Astrocyte (in vitro differentiated cells and primary cell): ENCODE measurements around the gene PCP4L1.

Experiments
- EZH2 ChIP-seq: IDR thresholded peaks from 2 replicates; pipeline ENCODE4 v1.6.1; 2012; ENCODE audit warnings: mild to moderate bottlenecking, low read length, inconsistent platforms; ENCODE audit not compliant: insufficient read depth
- TF ChIP-seq, protein P1 (sequence below): IDR thresholded peaks from 2 replicates; pipeline ENCODE4 v1.5.1; 2011; ENCODE audit warnings: low read depth, mild to moderate bottlenecking, inconsistent platforms, low read length, moderate library complexity; ENCODE audit not compliant: insufficient read depth

DNA sequence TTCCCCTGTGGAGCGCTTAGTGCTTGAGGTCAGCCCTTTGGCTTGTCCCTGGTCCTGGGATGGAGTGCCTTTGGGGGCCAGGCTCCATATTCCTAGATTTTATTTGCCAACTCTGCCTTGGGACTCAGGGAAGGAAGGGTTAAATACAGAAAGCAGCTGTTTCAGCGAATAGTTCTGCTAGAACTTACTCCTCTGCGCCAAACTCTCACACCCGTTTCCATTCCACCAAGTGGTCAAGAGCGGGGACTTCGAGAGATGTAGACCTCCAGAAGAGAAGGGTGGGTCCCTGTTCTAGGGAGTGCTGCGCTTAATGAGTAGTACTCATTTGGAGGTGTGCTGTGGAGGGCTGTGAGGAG lies 33.4 kb upstream of the PCP4L1 start:
- TF ChIP-seq, protein P1, sequence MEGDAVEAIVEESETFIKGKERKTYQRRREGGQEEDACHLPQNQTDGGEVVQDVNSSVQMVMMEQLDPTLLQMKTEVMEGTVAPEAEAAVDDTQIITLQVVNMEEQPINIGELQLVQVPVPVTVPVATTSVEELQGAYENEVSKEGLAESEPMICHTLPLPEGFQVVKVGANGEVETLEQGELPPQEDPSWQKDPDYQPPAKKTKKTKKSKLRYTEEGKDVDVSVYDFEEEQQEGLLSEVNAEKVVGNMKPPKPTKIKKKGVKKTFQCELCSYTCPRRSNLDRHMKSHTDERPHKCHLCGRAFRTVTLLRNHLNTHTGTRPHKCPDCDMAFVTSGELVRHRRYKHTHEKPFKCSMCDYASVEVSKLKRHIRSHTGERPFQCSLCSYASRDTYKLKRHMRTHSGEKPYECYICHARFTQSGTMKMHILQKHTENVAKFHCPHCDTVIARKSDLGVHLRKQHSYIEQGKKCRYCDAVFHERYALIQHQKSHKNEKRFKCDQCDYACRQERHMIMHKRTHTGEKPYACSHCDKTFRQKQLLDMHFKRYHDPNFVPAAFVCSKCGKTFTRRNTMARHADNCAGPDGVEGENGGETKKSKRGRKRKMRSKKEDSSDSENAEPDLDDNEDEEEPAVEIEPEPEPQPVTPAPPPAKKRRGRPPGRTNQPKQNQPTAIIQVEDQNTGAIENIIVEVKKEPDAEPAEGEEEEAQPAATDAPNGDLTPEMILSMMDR = no peak
- TF ChIP-seq EZH2 = no peak
